Liver (tissue), 2 donors: Measurements from ENCODE around the gene BORCS5.

ENCODE experiments used
- CTCF ChIP-seq: fragments of 150-350 bp; IDR thresholded peaks from 2 replicates; pipeline ENCODE4 v1.5.1; 2017; ENCODE audit warnings: improper control_type of control experiment, low read depth, low read length; ENCODE audit not compliant: missing input control
- YY1 ChIP-seq: IDR thresholded peaks from 2 replicates; pipeline ENCODE4 v1.6.1; 2016; ENCODE audit warnings: antibody characterized with exemption, mild to moderate bottlenecking
- TF ChIP-seq, protein P1 (sequence below): IDR thresholded peaks from 2 replicates; pipeline ENCODE4 v1.6.1; 2016; ENCODE audit warnings: antibody characterized with exemption, mild to moderate bottlenecking
- donor health status: healthy.

DNA sequence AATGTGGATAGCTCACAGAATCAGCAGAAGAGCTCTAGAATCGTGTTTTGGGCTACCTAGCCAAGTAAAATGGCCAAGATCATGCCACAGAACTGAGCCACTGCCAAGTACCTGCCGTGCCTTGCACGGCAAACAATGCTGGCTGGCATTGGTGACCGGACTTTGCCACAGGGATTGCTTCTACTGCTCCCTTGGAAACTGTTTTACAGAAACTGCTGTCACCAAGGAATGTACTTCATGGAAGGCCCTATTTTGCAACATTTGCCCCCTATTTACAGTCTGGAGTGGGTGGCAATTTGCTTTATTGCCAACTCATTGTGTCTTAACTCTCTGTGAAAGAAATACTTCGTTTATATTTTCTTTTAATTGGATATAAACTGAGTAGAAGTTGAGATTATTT is 49.0 kb downstream of the BORCS5 start:
- TF ChIP-seq CTCF (no peak), YY1 (peak; percentile 96)
- TF ChIP-seq, protein P1, sequence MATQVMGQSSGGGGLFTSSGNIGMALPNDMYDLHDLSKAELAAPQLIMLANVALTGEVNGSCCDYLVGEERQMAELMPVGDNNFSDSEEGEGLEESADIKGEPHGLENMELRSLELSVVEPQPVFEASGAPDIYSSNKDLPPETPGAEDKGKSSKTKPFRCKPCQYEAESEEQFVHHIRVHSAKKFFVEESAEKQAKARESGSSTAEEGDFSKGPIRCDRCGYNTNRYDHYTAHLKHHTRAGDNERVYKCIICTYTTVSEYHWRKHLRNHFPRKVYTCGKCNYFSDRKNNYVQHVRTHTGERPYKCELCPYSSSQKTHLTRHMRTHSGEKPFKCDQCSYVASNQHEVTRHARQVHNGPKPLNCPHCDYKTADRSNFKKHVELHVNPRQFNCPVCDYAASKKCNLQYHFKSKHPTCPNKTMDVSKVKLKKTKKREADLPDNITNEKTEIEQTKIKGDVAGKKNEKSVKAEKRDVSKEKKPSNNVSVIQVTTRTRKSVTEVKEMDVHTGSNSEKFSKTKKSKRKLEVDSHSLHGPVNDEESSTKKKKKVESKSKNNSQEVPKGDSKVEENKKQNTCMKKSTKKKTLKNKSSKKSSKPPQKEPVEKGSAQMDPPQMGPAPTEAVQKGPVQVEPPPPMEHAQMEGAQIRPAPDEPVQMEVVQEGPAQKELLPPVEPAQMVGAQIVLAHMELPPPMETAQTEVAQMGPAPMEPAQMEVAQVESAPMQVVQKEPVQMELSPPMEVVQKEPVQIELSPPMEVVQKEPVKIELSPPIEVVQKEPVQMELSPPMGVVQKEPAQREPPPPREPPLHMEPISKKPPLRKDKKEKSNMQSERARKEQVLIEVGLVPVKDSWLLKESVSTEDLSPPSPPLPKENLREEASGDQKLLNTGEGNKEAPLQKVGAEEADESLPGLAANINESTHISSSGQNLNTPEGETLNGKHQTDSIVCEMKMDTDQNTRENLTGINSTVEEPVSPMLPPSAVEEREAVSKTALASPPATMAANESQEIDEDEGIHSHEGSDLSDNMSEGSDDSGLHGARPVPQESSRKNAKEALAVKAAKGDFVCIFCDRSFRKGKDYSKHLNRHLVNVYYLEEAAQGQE, result peak; percentile 76
